ENCODE data around the gene ZFY.

The ZFY gene

DNA sequence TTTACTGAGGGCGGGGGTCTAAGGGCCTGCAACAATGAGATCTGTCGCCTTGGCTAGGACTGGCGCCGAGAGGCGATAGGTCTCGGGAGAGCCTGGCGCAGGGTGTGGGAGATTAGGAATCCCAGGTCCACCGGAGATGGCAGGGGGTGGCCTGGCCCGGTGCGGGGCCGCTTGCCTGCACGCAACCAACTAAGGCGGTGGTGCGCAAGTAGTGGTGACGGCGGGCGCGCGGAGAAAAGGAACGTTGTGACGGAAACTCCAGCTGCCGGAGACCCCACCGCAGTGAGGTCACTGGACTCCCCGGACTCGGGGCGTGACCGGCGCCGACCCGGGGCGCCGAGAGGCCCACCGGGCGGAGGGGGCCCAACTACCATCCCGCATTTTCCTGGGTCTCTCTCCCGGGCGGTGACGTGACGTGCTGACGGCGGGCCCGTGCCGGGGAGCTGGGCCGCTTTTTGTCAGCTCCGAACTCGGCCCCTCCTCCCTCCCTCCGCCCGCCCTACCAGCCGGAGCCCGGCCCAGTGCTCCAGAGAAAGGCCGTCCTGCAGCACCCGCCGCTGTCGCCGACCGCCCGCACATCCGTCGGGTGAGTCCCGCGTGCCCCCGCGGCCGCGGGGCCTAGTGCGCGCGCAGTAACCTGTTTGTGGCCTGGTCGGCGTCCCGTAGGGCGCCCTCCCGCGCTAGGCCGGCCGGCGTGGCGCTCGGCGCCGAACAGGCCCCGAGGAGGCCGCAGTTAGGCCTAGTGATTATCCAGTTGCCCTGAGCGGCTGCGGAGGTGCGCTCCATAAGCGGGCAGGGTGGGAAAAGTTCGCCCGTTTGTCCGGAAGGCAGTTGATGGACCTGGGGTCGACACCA lies at the start of gene ZFY:
ZFY (plus strand) TSS at position 521 of the 855 bp plus-strand sequence. CDS start 18,556 bp downstream, outside the sequence.
- DNase-seq (ENCODE audit: low spot score): peak; percentile 33

DNA sequence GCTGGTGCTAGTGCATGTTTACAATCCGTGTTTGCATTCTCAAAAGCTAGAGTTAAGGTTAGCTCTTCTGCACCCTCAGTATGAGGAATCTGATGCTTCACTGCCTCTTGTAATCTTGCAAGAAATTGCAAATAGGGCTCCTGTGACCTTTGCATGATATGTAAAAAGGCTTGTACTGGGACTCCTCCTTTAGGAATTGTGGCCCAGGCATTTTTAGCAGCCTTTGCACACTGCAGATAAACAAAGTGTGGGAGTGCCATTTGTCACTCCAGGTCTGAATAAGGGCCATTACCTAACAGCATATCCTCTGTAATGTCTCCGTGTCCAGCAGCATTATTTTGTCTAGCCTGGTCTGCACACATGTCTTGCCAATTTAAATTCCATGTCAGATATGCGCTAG lies 49.3 kb upstream of the ZFY start:
- DNase-seq (ENCODE audit: low spot score): no peak

DNA sequence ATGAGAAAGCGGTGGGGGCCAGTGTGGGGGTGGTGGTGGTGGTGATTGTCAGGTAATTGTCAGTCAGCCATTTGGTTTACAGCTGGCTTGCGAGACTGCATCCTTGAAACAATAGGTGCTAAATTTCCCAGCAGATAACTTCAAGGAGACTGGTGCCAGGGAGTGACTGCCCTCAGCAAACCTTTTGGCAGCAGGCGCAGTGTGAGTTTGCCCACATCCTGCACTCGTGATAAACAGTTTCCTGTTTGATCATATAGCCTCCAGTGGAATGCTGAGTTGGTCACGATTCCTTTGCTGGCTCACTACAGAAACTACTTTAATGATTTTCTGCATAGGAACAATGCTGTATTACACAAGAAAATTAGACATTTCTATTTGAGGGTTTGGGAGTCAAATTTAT lies 47.8 kb upstream of the ZFY start:
- DNase-seq (ENCODE audit: low spot score): no peak

DNA sequence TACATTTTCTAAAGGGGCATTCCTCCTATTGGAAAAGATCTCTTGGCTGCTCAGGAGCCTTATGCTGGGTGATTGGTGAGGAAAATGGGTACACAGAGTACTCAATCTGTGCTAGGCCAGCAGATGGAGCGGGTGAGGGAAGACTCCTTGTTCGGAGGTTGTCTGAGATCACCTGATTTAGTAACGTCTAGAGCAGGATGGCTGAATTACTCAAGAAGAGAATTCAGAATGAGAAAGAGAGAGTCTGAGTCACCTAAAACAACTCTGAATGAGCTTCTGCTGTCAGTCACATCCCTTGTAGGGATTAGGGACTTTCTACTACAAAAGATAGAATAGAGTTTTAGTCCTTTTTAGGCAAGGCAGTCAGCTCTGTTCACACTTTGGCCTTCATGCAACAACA lies 47.2 kb upstream of the ZFY start:
- DNase-seq (ENCODE audit: low spot score): no peak

DNA sequence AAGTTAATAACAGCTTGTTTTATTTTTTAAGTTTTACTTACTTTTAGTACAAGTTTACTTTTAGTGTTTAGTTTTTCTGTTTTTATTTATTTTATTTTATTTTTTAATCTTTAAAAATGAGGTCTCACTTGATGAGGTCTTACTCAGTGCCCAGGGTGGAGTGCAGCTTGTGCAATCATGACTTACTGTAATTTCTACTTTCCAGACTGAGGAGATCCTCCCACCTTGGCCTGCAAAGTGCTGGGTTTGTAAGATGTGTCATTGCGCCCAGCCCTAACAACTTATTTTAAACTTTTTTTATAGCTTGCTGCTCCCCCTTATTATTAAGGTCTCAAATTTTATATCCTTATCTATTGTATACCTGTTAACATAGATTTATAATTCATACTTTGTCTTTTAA lies 41.7 kb upstream of the ZFY start:
- DNase-seq (ENCODE audit: low spot score): no peak

DNA sequence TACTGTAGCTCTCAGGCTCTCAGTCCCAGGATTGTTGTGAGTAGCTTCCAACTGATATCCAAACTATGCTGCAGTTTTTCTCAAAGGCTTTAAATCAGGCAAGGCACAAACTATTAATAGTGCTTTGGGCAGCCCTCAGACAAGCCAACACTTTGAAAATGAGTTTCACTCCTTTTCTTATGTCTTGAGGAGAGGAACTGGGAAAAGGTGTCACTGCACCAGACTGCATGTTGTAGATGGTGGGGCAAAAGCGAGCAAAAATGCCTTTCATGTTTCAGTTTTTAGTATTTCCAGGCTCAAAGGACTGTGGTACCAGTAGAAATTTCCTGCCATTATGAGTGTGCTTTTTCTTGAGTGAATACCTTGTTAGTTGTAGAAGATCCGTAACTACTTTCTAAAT lies 39.1 kb upstream of the ZFY start:
- no peak for DNase-seq (ENCODE audit: low spot score)

DNA sequence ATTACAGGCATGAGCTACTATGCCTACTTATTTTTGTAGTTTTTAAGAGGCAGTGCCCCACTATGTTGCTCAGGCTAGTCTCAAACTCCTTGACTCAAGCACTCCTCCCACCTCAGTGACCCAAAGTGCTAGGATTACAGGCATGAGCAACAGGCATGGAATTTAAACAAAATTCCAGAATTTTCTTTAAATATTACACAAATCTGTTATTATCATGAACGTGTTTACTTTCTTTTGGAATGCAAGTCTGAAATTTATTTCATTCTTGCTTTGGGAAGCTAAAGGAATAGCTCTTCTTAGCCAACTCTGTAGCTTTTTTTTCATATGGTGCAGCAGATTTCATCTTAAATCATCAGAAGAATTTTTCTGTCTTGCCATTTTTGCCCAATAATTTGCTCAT lies 27.8 kb upstream of the ZFY start:
- no peak for DNase-seq (ENCODE audit: low spot score)

DNA sequence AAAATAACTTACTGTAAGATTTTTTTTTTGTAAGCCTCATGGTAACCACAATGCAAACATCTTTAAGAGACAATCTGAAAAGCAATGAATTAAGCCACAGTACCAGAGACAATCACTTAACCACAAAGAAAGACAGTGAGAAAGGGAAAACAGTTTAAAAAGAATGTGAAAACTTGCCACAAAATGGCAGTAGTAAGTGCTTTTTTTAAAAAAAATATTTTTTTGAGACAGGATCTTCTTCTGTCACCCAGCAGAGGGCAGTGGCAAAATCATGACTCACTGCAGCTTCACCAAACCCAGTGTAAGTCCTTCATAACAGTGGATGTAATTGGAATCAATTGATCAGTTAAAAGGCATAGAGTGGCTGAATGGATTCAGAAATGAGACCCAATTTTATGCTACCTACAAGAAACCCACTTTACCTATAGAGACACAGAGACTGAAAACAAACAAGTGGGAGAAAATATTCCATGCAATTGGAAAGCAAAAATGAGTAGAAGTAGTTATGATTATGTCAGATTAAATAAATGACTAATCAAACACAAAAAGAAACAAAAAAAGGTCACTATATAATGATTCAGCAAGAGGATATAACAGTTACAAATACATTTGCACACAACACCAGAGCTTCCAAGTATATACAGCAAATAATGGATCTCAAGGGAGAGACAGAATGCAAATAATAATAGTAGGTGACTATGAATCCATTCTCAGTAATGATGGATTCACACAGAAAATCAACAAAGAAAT lies 21.9 kb upstream of the ZFY start:
- DNase-seq (ENCODE audit: low spot score): peak; percentile 11

DNA sequence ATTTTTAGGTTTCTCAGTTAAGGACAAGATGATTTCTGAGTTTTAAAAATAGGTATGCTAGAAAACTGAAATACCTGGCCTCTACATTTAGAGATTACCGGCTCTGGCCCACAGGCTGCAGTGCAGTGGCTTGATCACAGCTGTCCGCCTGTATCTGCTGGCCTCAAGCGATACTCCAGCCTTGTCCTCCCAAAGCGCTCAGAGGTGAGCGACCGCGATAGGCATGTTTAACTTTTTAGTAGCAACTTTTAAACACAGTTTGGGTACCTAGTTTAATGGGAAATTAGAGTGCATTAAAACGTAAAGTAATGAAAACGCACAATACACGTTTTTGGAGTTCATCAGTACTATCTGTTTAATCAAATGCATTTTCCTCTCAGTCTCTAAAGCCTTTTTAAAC lies 1.1 kb upstream of the ZFY start:
- DNase-seq (ENCODE audit: low spot score): peak; percentile 11

DNA sequence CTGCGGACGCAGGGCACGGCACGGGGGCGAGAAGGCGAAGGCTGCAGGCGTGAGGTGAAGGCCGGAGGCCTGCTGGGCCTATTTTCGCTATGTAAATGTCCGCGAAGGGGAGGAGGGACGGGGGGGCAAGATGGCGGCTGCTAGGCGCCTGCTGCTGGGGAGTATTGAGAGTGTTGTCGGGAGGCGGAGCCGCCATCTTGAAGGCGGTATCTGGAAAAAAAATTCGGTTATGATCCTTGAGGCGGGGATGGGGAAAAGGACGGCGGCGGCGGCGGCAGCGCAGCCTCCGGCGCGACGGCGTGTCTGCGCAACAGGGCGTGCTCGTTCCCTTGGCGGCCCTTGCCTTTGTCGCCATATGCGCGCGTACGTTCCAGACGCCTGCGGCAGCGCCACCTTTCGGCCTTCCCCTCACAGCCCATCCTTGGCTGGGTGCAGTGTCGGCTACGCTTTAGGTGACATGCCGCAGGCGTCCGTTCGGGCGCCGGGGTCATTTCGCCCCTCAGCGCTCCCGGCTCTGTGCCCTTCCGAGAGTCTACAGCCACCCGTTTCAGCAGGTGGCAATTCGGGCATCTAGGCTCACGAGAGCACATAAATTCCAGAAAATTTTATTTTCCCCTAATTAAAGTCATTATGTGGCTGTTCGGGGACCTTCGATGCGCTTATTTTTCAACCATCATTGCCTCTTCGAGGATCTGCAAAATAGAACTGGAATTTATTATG lies 695 bp downstream of the ZFY start:
- DNase-seq (ENCODE audit: low spot score): peak; percentile 85

DNA sequence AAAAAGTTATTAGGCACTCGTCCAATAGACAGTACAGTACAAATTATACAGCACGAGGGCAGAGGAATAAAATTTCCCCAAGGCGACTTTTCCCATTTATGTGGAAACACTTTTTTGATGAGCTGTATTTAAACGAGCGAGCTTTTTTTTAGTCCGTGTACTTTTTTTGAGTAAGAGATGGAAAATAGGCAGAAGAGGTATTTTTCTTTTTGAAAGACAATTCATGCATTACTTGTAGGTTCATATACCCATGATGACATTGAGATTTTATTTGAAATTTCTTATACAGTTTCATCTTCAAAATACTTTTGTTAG lies 1.2 kb downstream of the ZFY start:
- no peak for DNase-seq (ENCODE audit: low spot score)

DNA sequence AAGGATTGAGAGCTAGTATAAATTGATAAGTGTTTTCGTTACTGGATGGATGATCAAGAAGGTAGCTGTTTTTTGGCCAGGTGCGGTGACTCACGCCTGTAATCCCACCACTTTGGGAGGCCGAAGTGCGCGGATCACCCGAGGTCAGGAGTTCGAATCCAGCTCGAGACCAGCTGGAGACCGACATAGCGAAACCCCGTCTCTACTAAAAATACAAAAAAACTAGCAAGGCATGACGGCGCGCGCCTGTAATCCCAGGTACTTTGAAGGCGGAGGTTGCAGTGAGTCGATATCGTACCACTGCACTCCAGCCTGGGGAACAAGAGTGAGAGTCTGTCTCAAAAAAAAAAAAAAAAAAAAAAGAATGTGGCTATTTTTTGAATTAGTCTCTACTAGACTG lies 2.0 kb downstream of the ZFY start:
- no peak for DNase-seq (ENCODE audit: low spot score)

DNA sequence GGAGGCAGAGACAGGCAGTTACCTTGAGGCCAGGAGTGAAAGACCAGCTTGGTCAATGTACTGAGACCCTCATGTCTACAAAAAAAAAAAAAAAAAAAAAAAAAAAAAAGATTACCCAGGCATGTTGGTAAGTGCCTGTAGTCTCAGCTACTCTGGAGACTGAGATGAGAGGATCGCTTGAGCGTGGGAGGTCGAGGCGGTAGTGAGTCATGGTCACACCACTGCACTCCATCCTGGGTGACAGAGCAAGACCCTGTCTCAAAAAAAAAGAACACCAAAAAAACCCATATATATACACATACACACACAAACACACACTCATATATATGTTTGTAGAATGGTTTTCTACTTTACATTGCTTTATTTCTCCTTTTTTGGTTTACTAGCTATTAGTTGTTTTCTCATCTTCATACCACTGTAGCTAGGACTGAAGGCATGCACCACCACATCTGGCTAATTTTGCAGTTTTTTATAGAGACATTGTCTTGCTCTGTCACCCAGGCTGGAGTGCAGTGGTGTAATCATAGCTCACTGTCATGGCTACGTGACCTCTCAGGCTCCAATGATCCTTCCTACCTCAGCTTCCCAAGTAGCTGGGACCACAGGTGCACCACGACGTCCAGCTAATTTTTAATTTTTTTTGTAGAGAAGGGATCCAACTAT lies 14.5 kb downstream of the ZFY start:
- no peak for DNase-seq (ENCODE audit: low spot score)

DNA sequence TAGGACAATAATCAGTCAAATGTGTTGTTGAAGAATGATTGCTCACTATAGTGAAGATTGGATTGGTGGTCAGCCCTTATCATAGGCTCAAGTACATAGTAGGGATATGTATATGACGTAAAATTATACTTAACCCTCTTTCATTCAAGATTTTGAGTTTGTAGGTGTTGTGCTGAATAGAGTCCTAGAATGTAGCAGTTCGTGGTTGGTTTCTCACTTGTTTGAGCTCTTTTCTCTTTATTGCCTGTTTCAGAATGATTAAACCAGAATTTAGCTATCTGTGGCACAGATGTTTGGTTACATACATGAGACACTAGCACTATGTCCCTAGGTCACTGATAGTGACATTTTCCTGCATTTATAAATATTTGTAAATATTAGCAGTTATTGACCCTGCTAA lies 15.5 kb downstream of the ZFY start:
- no peak for DNase-seq (ENCODE audit: low spot score)

DNA sequence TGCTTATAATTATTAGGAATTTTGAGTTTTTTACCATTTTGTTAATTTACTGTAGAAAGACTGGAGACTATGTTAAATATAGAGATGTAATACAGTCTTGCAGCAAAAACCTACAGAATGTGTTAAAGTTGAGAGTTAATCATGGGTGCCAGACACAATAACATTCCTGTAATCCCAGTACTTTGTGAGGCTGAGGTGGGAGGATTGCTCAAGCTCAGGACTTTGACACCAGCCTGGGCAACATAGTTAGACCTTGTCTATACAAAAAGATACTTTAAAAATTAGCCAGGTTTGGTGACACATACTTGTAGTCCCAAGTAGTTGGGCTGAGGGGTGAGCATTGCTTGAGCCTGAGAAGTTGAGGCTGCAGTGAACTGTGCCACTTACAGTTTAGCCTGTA lies 17.7 kb downstream of the ZFY start:
- DNase-seq (ENCODE audit: low spot score): no peak

DNA sequence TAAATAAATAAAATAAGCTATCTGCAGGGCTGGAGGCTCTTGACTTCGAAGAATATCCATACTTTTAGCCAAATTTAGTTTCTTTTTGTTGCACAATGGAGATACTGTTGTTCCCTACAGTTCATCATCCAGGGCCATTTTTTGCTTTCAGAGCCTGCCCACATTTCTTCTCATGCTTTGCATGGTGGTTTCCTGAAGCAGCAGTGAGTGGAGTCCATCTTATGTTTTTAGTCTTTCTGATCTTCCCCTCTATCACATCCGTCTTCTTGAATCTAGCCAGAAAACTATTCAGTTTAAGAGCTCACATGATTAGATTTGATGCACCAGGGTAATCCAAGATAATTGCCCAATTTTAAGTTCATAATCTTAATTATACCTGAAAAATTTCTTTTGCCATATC lies 19.6 kb downstream of the ZFY start:
- DNase-seq (ENCODE audit: low spot score): no peak

DNA sequence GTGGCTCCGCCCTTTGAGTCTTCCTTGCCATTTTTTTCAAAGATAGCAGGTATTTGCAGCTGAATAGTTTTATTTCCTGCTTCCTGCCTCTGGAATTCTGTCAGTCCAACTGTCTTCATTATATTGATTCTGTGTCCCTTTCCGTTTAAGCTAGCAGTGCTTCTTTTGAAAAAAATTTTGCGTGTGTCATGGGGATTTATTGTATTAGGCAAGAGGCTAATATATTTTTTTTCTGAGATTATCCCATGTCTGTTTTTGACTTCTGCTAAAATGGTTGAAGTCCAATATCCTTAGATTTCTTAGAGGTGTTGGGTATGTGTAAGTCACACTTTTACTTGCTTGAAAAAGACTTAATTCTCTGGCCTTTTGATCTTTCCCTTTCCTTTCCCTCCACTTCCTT lies 20.4 kb downstream of the ZFY start:
- DNase-seq (ENCODE audit: low spot score): no peak

DNA sequence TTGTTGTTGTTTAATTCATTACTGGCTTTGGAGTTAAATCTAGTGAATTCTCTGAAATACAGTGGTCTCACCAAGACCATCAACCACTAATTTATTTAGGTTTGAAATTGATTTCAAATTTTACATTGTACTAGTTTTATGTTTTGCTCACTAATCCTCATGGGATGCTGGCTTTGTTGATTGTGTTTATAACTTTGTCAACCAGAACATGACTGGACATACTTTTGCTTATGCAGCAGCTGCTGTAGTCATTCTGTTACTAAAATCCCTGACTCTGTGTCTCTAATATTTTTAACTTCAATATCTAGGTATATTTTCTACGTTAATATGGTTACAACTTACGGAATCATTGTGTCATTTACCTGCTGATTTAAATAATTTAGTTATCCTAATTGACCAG lies 26.9 kb downstream of the ZFY start:
- no peak for DNase-seq (ENCODE audit: low spot score)

DNA sequence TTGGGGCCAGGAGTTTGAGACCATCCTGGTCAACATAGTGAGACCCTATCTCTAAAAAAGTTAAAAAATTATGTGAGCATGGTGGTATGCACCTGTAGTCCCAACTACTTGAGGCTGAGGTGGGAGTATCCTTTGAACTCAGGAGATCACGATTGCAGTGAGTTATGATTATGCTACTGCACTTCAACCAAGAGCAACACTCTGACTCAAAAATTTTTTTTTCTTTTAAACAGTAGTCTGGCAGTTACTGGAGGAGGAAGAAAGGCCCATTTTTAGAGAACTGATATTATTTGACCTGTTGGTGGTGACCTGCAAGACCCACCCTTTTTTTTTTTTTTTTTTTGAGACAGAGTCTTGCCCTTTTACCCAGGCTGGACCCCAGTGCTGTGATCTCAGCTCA lies 29.6 kb downstream of the ZFY start:
- DNase-seq (ENCODE audit: low spot score): no peak

DNA sequence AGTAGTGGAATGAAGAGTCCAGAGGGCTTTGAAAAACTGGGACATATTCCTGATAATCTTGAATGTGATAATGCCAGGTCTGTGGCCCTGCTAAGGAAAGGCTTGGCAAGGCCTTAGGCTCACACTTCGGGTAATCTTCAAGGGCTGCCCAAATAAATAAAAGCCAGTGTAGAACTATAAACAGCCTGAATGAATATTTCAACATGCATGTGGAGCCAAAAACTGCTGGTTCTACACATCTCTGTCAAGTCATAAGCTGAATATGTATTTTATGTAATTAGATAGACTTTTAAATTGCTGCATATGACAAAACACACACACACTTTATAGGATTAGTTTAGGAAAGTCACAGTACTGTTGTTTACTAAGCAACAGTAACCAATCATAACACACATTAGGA lies 30.4 kb downstream of the ZFY start:
- no peak for DNase-seq (ENCODE audit: low spot score)

DNA sequence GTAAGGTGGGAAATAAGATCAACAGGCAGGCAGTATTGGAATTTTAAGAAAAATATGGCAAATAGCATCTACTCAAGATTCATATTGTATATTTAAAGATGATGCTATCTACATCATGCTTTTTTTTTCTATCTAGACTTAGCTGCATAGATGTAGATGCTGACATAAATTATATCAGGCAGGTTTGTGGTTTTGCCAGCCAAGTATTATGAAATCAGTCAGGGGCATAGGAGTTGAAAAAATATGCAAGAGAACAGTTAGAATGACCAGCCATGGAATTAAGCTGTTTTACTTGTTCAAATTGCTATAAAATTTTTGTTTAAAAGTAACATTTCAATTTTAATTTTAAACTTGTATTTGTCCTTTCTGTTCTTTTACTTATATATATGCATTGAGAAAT lies 34.4 kb downstream of the ZFY start:
- DNase-seq (ENCODE audit: low spot score): peak; percentile 8

DNA sequence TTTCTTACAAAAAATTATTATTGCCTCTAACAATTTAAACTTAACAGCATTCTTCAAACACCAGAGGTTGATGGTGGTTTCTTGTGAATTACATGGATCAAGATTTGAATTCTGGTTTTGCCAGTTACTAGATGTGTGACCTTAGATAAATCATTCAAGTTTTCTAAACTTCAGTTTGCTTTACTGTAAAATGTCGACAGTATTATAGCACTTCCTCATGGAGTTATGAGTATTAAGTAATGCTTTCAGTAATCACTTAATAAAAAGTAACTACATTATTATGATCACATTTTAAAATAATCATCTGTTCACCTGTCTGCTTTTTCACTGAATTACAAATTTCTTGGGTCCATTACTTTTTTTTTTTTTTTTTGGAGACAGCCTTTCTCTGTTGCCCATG lies 37.5 kb downstream of the ZFY start:
- DNase-seq (ENCODE audit: low spot score): no peak
